Measurements from ENCODE around the gene MED8.

MED8 gene

DNA sequence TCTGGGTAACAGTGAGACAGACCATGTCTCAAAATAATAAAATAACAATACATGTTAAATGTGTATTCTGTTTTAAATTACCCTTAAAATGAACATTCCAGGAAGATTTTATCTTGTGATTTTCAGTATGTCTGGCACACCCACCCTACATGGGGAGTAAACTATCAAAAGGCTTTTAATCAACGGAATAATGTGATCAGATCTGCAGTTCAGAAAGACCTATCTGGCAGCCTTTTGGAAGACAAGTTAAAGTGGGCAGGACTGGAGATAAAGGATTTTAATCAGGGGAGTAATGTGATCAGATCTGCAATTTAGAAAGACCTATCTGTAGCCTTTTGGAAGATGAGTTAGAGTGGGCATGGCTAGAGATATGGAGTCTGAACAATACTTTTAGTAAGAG, 10.1 kb downstream of the MED8 start:
- Histone ChIP-seq H3K4me3 (IDR thresholded peaks at IDR 0.05; ENCODE audit: insufficient read depth, low read depth, low read length) (no peak overlapping the region), H3K27ac (no peak overlapping the region), H3K4me2 (no peak overlapping the region), H3K79me2 (ENCODE audit: insufficient read depth, low read depth) (no peaks in the 10 kb centered on the region), H2AFZ (ENCODE audit: low read depth) (no peak overlapping the region), H3K27me3 (ENCODE audit: insufficient read depth, low read depth) (no peaks in the 10 kb centered on the region), H3K9ac (no peak overlapping the region), H3K4me1 (ENCODE audit: low read depth, poor library complexity, severe bottlenecking) (no peaks in the 10 kb centered on the region), H3K36me3 (ENCODE audit: insufficient read depth) (no peaks in the 10 kb centered on the region; the same call in 1 of the 2 replicates), H4K20me1 (ENCODE audit: insufficient read depth) (no peaks in the 10 kb centered on the region)
- TF ChIP-seq, protein P1, sequence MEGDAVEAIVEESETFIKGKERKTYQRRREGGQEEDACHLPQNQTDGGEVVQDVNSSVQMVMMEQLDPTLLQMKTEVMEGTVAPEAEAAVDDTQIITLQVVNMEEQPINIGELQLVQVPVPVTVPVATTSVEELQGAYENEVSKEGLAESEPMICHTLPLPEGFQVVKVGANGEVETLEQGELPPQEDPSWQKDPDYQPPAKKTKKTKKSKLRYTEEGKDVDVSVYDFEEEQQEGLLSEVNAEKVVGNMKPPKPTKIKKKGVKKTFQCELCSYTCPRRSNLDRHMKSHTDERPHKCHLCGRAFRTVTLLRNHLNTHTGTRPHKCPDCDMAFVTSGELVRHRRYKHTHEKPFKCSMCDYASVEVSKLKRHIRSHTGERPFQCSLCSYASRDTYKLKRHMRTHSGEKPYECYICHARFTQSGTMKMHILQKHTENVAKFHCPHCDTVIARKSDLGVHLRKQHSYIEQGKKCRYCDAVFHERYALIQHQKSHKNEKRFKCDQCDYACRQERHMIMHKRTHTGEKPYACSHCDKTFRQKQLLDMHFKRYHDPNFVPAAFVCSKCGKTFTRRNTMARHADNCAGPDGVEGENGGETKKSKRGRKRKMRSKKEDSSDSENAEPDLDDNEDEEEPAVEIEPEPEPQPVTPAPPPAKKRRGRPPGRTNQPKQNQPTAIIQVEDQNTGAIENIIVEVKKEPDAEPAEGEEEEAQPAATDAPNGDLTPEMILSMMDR (conservative IDR thresholded peaks at IDR 0.05; ENCODE audit: low read depth, low read length): no peak

DNA sequence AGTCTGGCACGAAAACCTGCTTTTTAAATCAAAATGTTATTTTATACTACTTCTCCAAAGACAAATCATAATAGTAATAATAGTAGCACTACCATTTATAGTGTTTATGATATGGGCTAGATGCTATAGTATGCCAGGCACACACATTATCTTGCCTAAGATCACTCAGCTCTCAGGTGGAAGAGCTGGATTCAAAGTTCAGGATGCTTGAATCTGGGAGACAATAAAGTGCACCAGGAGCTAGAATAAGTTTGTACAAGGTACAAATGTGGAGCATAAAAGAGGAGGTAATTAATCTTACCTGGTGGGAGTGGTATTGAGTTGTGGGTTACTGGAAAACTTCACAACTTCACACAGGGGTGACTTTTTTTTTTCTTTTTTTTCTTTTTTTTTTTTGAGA, 11.8 kb downstream of the MED8 start:
- TF ChIP-seq, protein P1 (conservative IDR thresholded peaks at IDR 0.05; ENCODE audit: low read depth, low read length): no peak
- no peaks in the 10 kb centered on the region for H3K27me3 ChIP-seq (ENCODE audit: insufficient read depth, low read depth)
- no peak overlapping the region for H3K9ac ChIP-seq
- no peaks in the 10 kb centered on the region for H3K79me2 ChIP-seq (ENCODE audit: insufficient read depth, low read depth)
- H3K27ac ChIP-seq: no peak overlapping the region
- no peaks in the 10 kb centered on the region for H3K4me1 ChIP-seq (ENCODE audit: low read depth, poor library complexity, severe bottlenecking)
- H2AFZ ChIP-seq (ENCODE audit: low read depth): no peak overlapping the region
- H3K4me2 ChIP-seq: no peak overlapping the region
- H3K4me3 ChIP-seq (IDR thresholded peaks at IDR 0.05; ENCODE audit: insufficient read depth, low read depth, low read length): no peak overlapping the region
- no peaks in the 10 kb centered on the region for H3K36me3 ChIP-seq (ENCODE audit: insufficient read depth)
- H4K20me1 ChIP-seq (ENCODE audit: insufficient read depth): no peaks in the 10 kb centered on the region

DNA sequence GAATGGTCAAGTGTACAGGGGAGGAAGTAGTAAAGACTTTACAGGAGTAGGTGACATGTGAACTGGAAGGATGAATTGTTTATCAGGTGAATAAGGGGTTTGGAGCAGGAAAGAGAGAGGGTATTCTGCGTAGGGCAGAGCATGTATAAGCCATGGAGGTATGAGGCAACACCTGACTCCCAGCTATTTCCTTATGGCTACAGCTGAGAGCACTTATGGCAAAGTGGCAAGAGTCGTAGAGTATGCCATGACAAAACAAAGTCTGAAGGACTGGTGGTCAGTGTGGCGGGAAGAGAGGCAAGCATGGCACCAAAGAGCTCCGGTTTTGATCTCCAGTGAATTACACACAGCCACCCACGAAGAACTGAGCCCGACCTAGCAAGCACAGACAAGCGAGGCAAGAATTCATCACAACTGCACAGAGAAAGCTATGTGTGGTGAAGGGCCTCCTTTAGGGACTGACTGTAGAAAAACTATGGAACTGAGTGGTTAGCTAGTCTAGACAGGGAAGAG, 12.8 kb downstream of the MED8 start:
- H3K4me3 ChIP-seq (IDR thresholded peaks at IDR 0.05; ENCODE audit: insufficient read depth, low read depth, low read length): no peak overlapping the region

DNA sequence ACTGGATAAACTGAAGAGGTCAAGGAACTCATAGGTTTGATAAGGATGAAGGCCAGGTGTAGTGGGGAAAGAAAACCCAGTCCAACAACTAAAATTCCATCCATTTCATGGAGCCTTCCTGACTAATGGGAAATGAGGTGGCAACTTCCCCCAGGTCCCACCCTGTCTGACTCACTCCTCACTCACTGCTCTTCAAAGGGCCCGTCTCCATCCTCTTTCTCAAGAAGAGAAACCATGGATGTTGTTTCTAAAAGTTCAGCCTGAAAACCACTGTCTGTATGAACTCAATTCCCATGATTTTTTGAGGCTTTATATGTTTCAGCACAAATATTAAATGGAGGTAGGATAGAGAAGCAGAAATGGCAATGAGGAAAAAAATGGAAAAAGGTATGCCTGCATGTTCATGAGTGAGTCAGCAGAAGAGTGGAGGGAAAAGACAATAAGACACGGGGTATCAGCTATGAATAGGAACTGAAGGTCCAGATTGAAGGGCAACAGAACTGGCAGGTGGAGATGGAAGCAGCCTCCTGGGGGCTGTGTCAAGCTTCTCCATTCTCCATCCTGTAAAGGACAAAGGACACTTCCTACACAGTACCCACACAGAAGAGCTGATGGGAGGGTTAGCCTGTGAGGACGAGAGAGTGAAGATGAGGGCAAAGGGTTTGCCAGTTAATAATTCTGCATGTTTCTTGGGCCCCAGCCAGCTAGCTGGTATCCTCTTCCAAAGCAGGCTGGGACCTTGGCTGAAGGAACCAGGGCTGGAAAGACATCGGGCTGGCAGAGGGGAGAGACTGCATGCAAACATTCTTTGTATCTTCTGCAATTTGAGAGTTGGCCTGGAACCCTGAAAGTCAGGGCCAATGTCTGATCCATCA, 16.3 kb downstream of the MED8 start:
- H3K79me2 ChIP-seq (ENCODE audit: insufficient read depth, low read depth): peaks cover 9% of the 10 kb centered on the region; the same call in 1 of the 2 replicates
- no peaks in the 10 kb centered on the region for H4K20me1 ChIP-seq (ENCODE audit: insufficient read depth)
- H3K27me3 ChIP-seq (ENCODE audit: insufficient read depth, low read depth): no peaks in the 10 kb centered on the region
- peaks cover 5% of the 10 kb centered on the region for H3K4me1 ChIP-seq (ENCODE audit: low read depth, poor library complexity, severe bottlenecking)
- no peak overlapping the region for H3K27ac ChIP-seq
- no peak overlapping the region for H3K4me3 ChIP-seq (IDR thresholded peaks at IDR 0.05; ENCODE audit: insufficient read depth, low read depth, low read length)
- H2AFZ ChIP-seq (ENCODE audit: low read depth): no peak overlapping the region
- TF ChIP-seq, protein P1 (conservative IDR thresholded peaks at IDR 0.05; ENCODE audit: low read depth, low read length): no peak
- no peaks in the 10 kb centered on the region for H3K36me3 ChIP-seq (ENCODE audit: insufficient read depth)
- H3K4me2 ChIP-seq: no peak overlapping the region
- H3K9ac ChIP-seq: no peak overlapping the region

More for the DNA sequence above, 12.8 kb downstream of the MED8 start:
- no peaks in the 10 kb centered on the region for H3K36me3 ChIP-seq (ENCODE audit: insufficient read depth)
- no peaks in the 10 kb centered on the region for H4K20me1 ChIP-seq (ENCODE audit: insufficient read depth)
- no peak overlapping the region for H3K27ac ChIP-seq
- no peak overlapping the region for H2AFZ ChIP-seq (ENCODE audit: low read depth)
- no peak overlapping the region for H3K9ac ChIP-seq
- TF ChIP-seq, protein P1 (conservative IDR thresholded peaks at IDR 0.05; ENCODE audit: low read depth, low read length): no peak
- no peaks in the 10 kb centered on the region for H3K27me3 ChIP-seq (ENCODE audit: insufficient read depth, low read depth)
- H3K4me1 ChIP-seq (ENCODE audit: low read depth, poor library complexity, severe bottlenecking): no peaks in the 10 kb centered on the region
- no peaks in the 10 kb centered on the region for H3K79me2 ChIP-seq (ENCODE audit: insufficient read depth, low read depth)
- no peak overlapping the region for H3K4me2 ChIP-seq

Data from KMS-11 (cell line).